HL-60/S4 treated with phorbol 12-myristate 13-acetate at 8.2 ng/mL for 4 days and 3 days (cell line): Measurements from ENCODE around the gene KDM4C.

Source experiments
- in situ Hi-C: fragments of 300-500 bp; cut with MboI; formaldehyde crosslinking; loops from 2 replicates; pipeline ENCODE4 v1.15.0; 2022; ENCODE audit warnings: low sequenced_read_pairs

The KDM4C gene

DNA sequence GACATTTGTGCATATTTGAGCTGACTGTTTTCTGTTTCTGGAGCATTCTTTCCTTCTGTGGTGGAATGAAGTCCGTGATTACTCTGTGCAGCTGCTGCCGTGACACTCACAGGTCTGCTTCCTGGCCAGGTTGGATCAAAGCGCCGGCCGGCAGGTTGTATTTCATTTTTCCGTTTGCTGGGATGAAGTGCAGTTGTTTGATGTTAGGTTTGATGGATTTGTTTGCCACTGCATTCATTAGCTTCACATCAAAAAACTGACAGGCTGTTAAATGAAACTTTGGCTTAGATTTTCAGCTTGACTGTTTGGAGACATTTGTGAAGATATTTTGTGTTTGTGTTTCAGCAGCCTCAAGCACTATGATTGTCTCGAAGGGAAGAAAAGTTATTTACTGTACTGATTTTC is 140.1 kb downstream of the KDM4C start:
- in situ Hi-C loops: no loop called here

DNA sequence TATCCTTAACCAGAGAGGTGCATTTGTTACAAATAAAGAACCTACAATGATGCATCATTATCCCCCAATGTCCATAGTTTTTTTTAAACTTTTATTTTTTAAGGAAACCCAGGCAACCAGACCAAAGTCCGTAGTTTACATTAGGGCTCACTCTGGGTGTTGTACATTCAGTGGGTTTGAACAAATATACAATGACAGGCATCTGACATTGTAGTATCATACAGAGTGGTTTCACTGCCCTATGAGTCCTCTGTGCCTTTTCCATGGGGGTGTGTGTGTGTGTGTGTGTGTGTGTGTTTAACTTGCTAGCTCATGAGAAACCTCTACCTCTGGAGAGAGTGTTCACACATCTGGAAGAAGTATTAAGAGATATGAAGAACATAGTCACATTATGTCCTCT is 141.5 kb downstream of the KDM4C start:
- in situ Hi-C loops: no loop called here

GRCh38 chr9:6900440-6900883 is 142.7 kb downstream of the KDM4C start:
- in situ Hi-C loops: no loop called here

GRCh38 chr9:6901180-6901579 is 143.4 kb downstream of the KDM4C start:
- in situ Hi-C loops: no loop called here

- in situ Hi-C loops: no loop called here
Measured at GRCh38 chr9:6902423-6902822, 144.7 kb downstream of the KDM4C start.

DNA sequence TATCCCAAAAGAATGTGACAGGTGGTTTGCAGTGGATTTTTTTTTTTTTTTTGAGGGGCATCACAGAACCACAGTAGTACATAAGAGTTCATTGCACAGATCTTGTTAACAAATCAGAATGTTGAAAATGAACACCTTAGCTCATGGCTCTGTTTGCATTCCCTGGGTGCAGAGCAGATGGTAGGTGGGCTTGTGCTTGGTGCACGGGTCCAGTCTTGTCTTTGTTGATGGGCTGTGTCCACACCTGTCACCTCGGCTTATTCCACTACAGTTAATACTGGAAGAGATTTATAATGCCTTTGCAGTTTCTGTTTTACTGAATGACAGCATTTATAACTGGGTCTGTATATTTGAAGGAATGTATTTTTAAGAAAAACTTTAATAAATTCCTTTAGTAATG is 146.6 kb downstream of the KDM4C start:
- in situ Hi-C loops: no loop called here

DNA sequence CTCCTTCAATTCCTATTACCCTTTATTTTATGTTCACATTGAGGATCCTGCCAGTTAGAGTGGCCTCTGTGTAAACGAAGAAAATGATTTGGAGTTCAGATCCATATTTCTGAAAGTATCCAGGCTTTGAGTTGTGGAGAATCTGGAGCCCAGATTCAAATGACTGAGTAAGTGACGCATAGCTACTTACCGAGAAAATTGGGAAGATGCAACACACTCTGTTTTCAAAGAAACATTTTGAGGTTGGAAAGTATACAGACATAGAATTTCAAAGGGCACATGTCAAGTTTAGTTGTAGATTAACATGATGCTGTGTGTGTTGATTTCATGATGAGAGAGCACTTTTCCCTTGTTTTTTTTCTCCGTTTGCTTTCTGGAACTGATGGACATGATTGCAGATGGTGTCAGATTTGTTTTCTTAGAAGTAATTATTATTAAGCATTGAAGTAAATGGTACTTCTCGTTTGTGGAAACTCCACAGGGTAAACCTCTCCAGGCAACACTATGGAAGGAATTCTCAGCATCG is 148.1 kb downstream of the KDM4C start:
- in situ Hi-C loops: no loop called here

- in situ Hi-C loops: no loop called here
Measured at GRCh38 chr9:6907772-6908381, 150.1 kb downstream of the KDM4C start.

DNA sequence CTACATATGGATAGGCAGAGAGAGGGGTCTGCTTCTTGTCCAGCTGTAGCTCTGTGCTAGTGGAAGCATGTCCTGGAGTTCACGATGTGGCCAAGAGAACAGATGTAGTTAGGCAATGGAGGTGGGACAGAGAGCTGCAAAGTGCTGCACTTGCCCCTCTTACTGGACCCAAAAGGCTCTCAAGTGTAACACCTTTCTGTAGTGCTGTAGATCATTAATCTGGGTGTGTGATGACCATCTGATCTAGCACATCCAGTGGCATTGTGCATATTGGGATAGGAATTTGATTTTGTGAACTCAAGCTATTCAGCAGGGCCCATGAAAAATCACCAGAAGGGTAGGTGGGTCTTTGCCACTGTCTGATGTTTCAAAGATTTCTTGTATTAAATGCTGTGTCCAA is 151.4 kb downstream of the KDM4C start:
- in situ Hi-C loops: no loop called here

- in situ Hi-C loops: no loop called here
Measured at GRCh38 chr9:6910032-6910431, 152.3 kb downstream of the KDM4C start.

- in situ Hi-C loops: no loop called here
Measured at GRCh38 chr9:6910497-6910896, 152.7 kb downstream of the KDM4C start.

- in situ Hi-C loops: no loop called here
Measured at GRCh38 chr9:6911901-6912638, 154.3 kb downstream of the KDM4C start.

DNA sequence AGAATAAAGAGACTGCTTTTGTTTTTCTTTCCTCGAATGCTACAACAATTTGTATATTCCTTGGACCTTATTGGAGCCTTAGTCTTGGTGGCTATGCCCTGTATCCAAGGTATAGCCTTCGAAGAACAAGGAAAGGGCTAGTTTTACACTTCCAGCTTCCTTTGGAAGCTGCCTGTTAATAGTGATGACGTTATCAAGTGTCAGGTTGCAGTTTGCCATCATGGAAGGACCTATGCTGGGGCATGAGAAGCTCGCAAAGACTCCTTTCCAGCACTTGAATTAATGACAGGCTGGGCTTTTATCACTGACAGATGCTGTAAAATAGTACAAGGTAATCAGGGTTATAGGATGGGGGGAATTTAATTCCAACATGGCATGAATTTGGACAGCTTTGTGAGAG is 157.9 kb downstream of the KDM4C start:
- in situ Hi-C loops: no loop called here

DNA sequence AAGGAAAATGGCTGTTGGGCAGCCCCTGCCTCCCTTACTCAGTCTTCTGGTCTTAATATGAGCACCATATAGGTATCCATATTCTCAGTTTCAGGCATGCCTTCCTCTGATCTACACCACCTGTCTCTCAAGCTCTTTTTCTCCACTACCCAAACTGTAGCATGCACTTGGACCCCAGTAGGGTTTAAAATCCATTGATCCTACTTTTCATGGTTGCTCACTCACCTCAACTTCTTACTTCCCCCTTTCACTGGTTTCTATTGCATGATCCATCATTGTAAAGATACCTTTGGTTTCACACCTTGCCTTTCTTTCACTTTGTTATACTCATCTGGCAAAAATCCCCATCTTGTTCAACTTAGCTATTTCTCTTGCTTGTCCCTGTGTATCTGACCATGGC is 159.4 kb downstream of the KDM4C start:
- in situ Hi-C loops: no loop called here

- in situ Hi-C loops: no loop called here
Measured at GRCh38 chr9:6920041-6920440, 162.3 kb downstream of the KDM4C start.

- in situ Hi-C loops: no loop called here
Measured at GRCh38 chr9:6921315-6921714, 163.5 kb downstream of the KDM4C start.

GRCh38 chr9:6922124-6922676 is 164.4 kb downstream of the KDM4C start:
- in situ Hi-C loops: no loop called here

- in situ Hi-C loops: no loop called here
Measured at GRCh38 chr9:6922680-6923079, 164.9 kb downstream of the KDM4C start.

DNA sequence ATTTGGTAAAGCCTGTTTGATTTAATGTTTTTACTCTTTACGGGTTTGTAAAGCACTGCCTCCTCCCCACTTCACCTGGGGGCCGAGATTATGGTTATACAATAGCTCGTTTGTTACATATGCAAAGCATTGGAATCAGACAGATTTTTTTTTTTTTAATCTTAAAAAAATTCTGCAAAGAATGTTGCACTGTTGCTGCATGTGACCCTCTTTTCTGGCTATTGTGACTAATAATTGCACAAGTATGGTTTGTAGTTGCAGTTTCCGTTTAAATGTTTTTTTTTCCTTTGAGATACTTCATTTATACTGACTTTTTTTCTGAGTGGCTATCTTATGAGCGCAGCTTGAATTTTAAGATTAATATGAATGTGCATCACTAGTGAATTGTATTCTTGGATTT is 165.3 kb downstream of the KDM4C start:
- in situ Hi-C loops: no loop called here

DNA sequence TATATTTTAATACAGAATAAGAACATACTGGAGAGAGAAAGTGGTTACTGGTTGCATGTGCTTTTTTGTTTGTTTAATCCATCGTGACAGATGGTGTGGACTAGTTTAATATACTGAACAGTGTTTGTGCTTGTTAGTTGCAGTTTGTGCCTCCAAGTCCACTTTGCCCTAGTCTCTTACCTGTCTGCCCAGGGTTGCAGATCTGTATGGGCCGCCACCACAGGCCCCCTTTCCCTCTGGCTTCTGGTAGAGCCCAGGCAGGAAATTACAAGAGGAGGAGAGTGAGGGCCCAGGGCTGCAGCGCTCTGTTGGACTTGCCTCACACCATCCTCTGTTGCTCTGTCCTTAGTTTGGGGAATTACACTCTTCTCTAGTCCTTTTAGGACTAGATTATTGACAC is 166.4 kb downstream of the KDM4C start:
- in situ Hi-C loops: no loop called here

DNA sequence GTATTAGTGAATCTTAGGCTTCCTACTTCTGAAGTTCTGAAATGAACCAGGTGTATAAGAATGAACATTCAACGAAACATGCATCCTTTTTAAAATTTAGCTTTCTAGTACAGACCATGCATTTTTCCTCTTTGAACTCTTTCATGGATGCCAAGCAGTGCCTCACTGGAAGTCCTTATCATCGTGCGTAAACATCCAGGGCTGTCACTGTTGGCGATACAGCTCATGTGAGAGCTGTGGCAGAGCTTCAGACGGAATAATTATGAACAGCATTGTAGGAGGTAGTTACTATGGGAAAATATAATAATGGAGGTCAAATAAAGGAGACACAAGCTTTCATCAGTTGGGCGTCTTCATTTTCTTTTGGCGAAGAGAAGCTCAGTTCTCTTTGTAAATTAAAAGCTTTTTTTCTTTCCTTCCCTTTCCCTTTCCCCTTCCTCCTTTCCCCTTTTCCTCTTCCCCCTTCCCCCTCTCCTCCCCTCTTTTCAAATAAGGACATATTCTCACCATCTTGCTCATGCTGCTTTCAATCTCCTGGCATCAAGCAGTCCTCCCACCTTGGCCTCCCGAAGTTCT is 167.3 kb downstream of the KDM4C start:
- in situ Hi-C loops: no loop called here

DNA sequence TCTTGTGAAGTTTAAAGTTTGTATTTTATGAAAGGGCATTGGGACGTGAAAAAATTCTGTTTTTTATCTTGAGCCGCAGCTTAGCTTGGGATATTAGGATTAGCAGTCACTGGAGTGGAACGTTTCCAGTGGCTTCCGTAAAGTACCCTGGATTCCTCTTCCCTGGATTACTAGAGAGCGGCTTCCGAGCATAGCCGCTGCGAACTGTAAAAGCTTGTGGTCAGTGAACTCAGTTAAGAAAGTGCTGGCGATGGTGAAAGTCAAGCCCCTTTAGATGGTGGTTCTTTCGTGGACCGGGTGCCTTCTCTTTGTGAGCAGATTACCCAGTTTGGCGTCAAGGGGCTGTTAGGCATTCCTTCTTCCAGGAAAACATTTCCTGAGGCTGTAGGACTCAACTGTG is 168.1 kb downstream of the KDM4C start:
- in situ Hi-C loops: no loop called here
